Prostate gland (tissue), 2 donors: Measurements from ENCODE around the gene GNAI3.
"Not testable (repeated sequence)": the region's sequence is repeated elsewhere in the genome, so short reads cannot be mapped to it uniquely, and the experiment has no call there.

Experiments used
- POLR2A ChIP-seq: fragments of 450-650 bp; IDR thresholded peaks from one replicate; pipeline ENCODE4 v1.6.1; 2016; ENCODE audit warnings: antibody characterized with exemption, mild to moderate bottlenecking
- POLR2AphosphoS5 ChIP-seq: sonication (generic); formaldehyde crosslinking; IDR thresholded peaks from one replicate; pipeline ENCODE4 v1.6.1; 2017; ENCODE audit warnings: antibody characterized with exemption
- TF ChIP-seq, protein P1 (sequence below), 4 experiments: fragments of 200-600 bp in 2 of 4; fragments of 450-650 bp in 2 of 4; sonication (generic) in 2 of 4; IDR thresholded peaks; 1 replicate in 3 of 4; 2 replicates in 1 of 4; pipeline ENCODE4 v1.5.1; 2016 to 2019; ENCODE audit warnings: antibody characterized with exemption in 4 of 4, mild to moderate bottlenecking in 2 of 4, moderate library complexity in 2 of 4

DNA sequence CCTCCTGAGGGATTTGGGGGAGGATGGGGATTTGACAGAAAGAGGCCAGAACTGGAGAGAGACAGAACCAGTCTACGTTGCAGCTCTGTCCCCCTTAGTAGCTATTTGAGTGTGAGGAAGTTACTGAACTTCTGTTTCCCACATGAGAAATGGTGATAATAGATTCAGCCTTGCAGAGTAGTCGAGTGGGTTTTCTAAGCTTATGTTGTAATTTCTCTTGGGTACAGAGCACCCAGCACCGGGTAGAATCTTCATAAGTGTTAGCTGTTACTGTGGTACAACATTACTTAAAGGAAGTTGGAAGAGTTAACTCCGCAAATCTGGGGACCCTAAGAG, 112.2 kb downstream of the GNAI3 start:
- TF ChIP-seq, protein P1, sequence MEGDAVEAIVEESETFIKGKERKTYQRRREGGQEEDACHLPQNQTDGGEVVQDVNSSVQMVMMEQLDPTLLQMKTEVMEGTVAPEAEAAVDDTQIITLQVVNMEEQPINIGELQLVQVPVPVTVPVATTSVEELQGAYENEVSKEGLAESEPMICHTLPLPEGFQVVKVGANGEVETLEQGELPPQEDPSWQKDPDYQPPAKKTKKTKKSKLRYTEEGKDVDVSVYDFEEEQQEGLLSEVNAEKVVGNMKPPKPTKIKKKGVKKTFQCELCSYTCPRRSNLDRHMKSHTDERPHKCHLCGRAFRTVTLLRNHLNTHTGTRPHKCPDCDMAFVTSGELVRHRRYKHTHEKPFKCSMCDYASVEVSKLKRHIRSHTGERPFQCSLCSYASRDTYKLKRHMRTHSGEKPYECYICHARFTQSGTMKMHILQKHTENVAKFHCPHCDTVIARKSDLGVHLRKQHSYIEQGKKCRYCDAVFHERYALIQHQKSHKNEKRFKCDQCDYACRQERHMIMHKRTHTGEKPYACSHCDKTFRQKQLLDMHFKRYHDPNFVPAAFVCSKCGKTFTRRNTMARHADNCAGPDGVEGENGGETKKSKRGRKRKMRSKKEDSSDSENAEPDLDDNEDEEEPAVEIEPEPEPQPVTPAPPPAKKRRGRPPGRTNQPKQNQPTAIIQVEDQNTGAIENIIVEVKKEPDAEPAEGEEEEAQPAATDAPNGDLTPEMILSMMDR (IDR thresholded peaks at IDR 0.05) = not testable (repeated sequence)
- not testable (repeated sequence) for TF ChIP-seq POLR2A, POLR2AphosphoS5
